ENCODE results near the gene LSR.

LSR gene

GRCh38 chr19:35298561-35298972 is 49.8 kb downstream of the LSR start:
- DNase-seq (ENCODE audit: low spot score) (no peak), FAIRE-seq (no peak)

- FAIRE-seq (no peak), DNase-seq (ENCODE audit: low spot score) (no peak)
Observed at GRCh38 chr19:35299523-35300338, 50.9 kb downstream of the LSR start.

DNA sequence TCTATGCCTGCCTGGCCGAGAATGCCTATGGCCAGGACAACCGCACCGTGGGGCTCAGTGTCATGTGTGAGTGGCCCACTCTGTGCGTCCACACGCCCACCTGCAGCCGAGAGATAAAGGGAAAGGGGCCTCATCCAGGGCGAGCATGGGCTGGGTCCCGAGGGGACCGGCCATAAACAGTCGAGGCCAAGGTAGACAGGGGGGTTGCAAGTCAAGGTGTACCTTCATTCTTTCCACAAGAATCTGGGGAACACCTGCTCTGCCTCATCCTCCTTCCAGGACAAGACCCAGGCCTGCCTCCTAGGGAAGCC is 51.5 kb downstream of the LSR start:
- DNase-seq (ENCODE audit: low spot score), result no peak
- no peak for FAIRE-seq

DNA sequence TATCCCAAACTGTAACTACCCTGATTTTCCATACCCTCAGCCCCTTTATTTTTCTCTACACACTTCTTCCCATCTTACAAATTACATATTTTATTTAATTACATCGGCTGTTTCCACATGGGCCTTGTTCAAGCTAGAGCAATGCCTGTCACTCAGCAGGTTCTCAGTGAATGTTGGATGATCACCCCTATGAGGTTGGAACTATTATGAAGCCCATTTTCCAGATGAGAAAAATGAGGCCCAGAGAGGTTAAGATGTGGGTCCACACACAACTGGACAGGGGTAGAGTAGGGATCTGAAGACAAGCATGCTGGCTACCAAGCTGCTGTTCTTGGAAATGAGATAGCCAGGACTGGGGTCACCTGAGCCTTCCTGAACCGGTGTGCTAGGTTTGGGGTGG is 53.2 kb downstream of the LSR start:
- no peak for FAIRE-seq
- DNase-seq (ENCODE audit: low spot score), result no peak

GRCh38 chr19:35302446-35302845 is 53.6 kb downstream of the LSR start:
- no peak for FAIRE-seq
- no peak for DNase-seq (ENCODE audit: low spot score)

DNA sequence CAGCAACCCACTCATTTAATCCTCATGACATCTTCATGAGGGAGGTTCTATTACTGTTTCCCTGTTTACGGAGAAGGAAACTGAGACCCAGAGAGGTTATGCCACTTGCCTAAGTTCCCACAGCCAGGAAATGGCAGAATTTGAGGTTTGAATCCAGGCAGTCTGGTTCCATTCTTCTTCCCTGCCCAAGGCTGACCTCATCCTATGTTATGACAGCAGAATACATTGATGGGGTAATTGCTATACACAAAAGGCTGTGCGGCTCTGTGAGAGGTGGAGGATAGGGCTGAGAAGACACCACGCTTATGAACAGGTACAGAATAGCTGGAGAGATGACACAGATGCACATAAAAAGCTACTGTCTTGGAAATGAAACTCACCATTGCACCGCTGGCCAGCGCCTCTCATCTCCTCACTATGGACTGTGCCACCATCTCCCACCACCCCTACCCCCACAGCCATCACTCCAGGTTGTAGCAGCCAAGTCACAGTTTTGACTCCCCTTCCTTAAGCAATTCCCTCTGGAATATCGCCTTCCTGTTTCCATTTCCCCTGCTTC is 54.6 kb downstream of the LSR start:
- no peak for DNase-seq (ENCODE audit: low spot score)
- FAIRE-seq, result no peak

- FAIRE-seq, result no peak
- DNase-seq (ENCODE audit: low spot score), result no peak
Observed at GRCh38 chr19:35304036-35304435, 55.2 kb downstream of the LSR start.

GRCh38 chr19:35305181-35305580 is 56.4 kb downstream of the LSR start:
- DNase-seq (ENCODE audit: low spot score), result no peak
- FAIRE-seq, result no peak

DNA sequence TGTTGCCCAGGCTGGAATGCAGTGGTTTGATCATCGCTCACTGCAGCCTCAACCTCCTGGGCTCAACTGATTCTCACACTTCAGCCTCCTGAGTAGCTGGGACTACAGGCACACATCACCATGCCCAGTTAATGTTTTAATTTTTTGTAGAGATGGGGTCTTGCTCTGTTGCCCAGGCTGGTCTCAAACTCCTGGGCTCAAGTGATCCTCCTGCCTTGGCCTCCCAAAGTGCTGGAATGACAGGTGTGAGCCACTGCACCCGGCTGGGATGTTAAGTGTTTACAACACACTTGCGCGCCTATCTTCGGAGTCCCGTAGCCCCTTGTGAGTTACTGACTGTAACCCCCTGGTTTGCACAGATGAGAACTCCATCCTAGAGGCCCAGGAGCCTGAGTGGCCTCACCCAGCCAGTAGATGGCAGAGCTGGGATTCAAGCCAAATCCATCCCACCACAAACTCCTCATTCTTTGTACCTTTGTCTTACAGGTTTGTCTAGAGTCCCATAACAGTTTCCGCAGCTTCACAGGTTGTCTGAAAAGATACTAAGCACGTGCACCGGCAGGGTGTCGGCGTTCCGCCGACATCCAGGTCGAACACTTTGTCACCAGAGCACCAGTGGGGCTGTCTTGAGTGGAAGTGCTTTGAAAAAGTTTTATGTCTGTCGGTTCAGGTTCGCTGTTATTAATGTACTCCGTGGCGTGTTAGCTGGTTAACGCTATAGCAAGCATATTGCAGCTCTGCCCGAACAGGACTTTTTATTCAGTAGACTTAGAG is 57.9 kb downstream of the LSR start:
- FAIRE-seq, result no peak
- peak; percentile 62 for DNase-seq (ENCODE audit: low spot score)

DNA sequence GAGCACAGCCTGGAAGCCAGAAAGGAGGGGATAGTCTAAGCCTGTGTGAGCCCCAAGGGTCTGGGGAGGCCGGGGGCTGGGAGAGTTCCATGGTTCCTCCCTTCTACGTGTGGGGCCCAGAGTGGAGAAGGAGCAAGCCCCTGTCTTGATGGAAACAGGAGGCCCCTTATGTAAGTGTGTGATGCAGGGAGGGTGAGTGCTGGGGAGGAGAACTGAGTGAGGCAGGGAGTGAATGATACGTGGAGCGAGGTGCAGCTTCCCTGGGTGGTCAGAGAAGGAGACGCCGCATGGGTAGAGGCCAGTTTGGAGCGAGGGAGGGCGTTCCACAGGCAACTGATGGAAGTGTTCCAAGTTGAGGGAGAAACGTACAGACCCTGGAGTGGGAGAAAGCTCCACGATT is 59.1 kb downstream of the LSR start:
- DNase-seq (ENCODE audit: low spot score) (no peak), FAIRE-seq (no peak)

DNA sequence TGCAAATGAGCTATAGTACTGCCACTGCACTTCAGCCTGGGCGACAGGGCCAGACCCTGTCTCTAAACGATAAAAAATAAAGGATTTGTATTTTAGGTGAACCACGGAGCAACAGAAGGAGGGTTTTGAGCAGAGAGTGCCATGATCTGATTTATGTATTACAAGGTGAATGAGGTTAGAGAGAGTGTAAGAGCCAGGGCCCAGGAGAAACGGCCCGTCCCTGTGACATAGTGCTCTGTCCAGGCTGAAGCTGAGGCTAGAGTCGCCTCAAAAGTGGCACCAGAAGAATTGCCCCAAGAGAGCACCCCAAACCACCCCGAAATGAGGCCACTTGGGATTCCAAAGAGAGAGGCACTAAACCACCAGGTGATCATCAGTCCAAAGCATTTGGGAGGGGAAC is 60.1 kb downstream of the LSR start:
- DNase-seq (ENCODE audit: low spot score) (no peak), FAIRE-seq (no peak)

DNA sequence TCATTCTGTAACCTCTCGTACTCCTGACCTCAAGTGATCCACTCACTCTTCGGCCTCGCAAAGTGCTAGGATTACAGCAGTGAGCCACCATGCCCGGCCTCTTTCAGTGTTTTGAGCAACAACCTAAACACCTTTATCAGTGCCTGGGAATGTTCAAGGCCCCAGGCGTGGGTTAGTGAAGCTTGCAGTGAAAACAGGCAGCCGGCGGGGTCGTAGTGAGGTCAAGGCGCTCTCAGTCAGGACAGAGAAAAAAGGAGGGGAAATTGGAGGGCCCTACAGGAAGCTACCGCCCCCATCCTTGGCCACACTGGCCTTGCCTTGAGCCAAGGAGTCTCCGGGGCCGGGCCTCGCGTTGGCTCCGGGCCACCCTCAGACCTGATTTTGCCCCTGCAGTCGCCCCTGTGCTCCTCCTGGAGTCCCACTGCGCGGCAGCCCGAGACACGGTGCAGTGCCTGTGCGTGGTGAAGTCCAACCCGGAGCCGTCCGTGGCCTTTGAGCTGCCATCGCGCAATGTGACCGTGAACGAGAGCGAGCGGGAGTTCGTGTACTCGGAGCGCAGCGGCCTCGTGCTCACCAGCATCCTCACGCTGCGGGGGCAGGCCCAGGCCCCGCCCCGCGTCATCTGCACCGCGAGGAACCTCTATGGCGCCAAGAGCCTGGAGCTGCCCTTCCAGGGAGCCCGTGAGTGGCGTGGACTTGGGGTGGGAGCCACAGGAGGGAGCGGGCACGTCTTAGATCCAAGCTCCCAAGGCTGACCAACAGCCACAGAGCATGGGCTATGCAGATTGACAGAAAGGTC is 60.9 kb downstream of the LSR start:
- DNase-seq (ENCODE audit: low spot score), result no peak
- FAIRE-seq, result no peak

DNA sequence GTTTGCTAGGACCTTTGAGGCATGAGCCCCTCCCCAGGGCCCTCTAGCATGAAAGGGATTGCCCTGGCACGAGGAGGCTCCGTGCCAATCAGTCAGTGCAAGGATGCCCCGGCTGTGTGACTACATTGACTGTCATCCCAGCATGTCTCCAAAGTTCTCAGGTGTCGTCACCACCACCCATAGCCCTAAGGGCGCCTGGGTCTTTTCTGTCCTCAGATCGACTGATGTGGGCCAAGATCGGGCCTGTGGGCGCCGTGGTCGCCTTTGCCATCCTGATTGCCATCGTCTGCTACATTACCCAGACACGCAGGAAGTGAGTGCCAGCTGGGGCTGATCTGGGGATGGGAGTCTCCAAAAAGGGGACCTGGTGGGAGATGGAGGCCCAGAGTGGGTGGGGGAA is 61.5 kb downstream of the LSR start:
- FAIRE-seq, result no peak
- no peak for DNase-seq (ENCODE audit: low spot score)

- DNase-seq (ENCODE audit: low spot score) (no peak), FAIRE-seq (no peak)
Observed at GRCh38 chr19:35310811-35311465, 62.1 kb downstream of the LSR start.

DNA sequence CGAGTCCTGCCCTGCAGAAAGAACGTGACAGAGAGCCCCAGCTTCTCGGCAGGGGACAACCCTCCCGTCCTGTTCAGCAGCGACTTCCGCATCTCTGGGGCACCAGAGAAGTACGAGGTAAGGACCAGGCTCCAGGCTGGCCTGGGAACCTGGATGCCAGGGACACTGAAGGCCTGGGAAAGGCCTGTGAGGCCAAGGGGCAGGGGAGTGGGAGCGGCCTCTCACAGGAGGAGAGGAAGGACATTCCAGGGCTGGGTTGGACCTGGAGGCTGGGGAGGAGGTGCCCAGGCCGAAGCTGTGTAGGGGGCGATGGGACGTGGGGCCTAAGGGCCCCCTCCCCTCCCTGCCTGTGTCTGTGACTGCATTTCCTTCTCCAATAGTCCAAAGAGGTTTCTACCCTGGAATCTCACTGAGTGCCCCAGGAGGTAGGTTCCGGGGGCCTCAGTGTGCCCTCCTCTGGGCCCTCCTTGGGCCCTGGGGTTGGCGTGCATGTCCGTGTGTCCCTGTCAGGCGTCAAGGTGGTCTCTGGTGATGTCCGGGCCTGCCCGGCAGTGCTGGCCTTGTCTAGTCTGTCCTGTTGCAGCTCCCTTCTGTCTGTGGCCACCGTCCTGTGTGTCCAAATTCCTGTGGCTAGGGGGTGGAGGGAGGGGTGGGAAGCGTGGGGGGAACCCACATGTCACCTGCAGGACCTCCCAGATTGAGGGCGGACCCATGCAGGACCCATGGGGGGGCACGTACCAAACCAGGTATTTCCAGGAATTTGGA is 63.3 kb downstream of the LSR start:
- FAIRE-seq (no peak), DNase-seq (ENCODE audit: low spot score) (peak; percentile 71)

DNA sequence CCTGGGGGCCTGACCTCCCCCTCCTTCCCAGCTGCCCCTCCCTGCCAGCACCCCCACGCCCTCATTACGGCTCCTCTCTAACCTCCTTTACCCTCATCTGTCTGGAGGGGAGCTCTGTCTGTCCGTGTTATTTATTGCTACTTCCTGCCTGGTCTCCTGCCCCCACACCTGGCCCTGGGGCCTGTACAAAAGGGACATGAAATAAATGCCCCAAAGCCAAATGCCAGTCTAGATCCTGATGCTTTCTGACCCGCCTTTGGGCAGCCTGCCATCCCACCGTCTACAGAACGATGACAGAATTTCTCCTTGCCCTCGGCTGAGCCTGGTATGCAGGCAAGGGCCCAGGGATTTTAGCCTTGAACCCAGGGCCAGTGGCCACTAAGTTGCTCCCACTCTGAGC is 64.8 kb downstream of the LSR start:
- FAIRE-seq, result no peak
- peak; percentile 44 for DNase-seq (ENCODE audit: low spot score)

- no peak for FAIRE-seq
Observed at GRCh38 chr19:35314031-35314430, 65.2 kb downstream of the LSR start.

GRCh38 chr19:35314858-35315470 is 66.2 kb downstream of the LSR start:
- DNase-seq (ENCODE audit: low spot score) (no peak), FAIRE-seq (no peak)

More at GRCh38 chr19:35314031-35314430, 65.2 kb downstream of the LSR start:
- DNase-seq (ENCODE audit: low spot score), result no peak

DNA sequence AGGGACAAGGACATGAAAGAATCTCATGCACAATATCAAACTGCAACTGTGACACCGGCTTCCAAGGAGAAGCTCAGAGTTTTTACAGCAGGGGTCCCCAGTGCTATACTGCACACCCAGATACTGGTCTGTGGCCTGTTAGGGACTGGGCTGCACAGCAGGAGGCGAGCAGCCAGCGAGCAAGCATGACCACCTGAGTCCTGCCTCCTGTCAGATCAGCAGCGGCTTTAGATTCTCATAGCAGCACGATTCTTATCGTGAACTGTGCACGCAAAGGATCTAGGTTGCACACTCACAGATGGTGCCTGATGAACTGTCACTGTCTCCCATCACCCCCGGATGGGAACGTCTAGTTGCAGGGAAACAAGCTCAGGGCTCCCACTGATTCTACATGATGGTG is 67.1 kb downstream of the LSR start:
- FAIRE-seq (no peak), DNase-seq (ENCODE audit: low spot score) (no peak)

DNA sequence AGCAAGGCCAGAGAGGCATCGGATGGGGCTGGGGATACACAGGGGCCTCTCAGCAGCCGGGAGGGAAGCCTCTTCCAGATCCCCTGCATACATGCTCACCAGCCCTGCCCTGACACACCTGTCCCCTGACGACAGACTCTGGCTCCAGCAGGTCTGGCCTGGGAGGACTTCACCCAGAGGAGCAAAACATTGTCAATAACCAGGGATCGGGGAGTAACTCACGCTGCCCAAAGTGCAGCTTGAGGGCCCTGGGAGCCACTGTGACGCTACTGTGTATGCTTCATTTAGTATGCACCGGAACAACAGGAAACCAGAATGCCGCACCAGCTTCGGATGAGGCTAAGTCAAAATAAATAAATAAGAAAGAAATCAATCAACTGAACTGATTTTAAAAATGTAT is 67.8 kb downstream of the LSR start:
- FAIRE-seq (no peak), DNase-seq (ENCODE audit: low spot score) (no peak)

All from urothelium cell line (cell line).